Epithelial cell of esophagus (primary cell): ENCODE data around the gene UROC1.

Experiments
- DNase-seq: peaks from one replicate; pipeline ENCODE4 v3.0.0; 2010; ENCODE audit warnings: low read depth
- H3K4me3 ChIP-seq: 2 replicates; pipeline ENCODE4 v1.5.1; 2011; ENCODE audit warnings: mild to moderate bottlenecking, low read length, control low read depth
- TF ChIP-seq, protein P1 (sequence below): IDR thresholded peaks from 2 replicates; pipeline ENCODE4 v1.5.1; 2011; ENCODE audit warnings: low read depth, mild to moderate bottlenecking, low read length, control low read depth, inconsistent platforms; ENCODE audit not compliant: insufficient read depth; ENCODE audit errors: missing control alignments

The UROC1 gene

GRCh38 chr3:126525853-126526667, 8.5 kb upstream of the UROC1 start:
- H3K4me3 ChIP-seq = no peak overlapping the region
- TF ChIP-seq, protein P1, sequence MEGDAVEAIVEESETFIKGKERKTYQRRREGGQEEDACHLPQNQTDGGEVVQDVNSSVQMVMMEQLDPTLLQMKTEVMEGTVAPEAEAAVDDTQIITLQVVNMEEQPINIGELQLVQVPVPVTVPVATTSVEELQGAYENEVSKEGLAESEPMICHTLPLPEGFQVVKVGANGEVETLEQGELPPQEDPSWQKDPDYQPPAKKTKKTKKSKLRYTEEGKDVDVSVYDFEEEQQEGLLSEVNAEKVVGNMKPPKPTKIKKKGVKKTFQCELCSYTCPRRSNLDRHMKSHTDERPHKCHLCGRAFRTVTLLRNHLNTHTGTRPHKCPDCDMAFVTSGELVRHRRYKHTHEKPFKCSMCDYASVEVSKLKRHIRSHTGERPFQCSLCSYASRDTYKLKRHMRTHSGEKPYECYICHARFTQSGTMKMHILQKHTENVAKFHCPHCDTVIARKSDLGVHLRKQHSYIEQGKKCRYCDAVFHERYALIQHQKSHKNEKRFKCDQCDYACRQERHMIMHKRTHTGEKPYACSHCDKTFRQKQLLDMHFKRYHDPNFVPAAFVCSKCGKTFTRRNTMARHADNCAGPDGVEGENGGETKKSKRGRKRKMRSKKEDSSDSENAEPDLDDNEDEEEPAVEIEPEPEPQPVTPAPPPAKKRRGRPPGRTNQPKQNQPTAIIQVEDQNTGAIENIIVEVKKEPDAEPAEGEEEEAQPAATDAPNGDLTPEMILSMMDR = no peak
- DNase-seq = no peak

DNA sequence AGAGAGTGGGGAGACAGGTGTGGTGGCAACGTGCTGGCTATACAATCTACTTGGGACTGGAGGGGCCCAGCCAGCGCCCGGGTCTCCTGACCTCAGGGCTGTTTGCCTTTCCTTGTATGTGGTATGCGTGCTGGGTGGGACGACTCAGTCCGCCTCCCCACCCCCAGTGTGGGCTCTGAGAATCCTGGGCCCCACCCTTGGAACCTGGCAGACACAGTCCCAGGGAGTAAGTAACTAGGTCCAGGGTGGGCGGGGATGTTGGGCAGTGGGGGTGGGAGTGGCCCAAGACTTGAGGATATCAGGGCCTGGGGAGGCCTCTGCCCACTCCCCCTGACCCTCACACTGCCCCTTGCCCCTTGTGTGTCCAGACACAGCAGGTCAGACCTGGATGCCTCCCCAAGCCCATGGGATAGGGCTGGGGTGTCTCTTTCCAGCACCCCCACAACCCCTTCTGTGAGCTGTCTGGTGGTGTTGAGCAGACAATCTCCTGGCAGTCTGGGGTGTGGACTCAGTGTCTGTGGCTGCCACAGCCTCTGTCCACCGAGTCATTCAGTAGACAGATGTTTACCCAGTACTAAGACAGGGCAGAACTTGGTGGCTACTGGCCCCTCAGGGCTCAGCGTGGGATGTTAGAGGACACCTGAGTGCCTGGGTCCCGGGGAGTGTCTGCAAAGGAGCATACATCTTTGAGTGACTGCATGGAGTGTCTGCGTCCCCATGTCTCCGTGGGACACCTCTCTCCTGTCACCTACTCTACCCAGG, 7.7 kb upstream of the UROC1 start:
- TF ChIP-seq, protein P1 = no peak
- no peak overlapping the region for H3K4me3 ChIP-seq
- no peak for DNase-seq

DNA sequence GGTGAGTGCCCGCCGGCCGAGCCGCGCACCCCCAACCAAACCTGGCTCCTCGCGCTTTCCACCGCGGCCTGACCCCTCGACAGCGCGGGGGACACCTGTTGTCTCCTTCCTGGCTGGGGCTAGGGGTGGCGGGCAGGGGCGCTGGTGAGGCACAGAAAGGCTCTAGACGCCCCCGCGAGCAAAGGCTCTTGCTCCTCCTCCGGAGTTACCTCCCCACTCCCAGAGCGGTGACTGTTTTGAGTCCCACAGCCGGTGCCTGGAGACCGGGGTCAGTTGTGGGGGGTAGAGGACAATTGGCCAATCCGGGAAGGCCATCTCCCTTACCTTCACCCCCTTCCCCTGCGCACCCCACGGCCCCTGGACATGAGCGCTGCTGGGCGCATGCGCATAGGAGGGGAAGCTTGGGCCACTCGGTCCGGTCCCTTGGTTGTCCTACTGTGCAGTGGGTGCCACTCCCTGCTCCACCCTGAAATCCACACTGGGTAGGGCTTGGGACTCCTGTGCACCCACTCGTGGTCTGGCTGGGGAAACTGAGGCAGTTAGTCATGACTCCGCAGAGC, 6.9 kb upstream of the UROC1 start:
- H3K4me3 ChIP-seq = peak overlapping the region; percentile 22
- TF ChIP-seq, protein P1 = no peak
- DNase-seq = no peak

DNA sequence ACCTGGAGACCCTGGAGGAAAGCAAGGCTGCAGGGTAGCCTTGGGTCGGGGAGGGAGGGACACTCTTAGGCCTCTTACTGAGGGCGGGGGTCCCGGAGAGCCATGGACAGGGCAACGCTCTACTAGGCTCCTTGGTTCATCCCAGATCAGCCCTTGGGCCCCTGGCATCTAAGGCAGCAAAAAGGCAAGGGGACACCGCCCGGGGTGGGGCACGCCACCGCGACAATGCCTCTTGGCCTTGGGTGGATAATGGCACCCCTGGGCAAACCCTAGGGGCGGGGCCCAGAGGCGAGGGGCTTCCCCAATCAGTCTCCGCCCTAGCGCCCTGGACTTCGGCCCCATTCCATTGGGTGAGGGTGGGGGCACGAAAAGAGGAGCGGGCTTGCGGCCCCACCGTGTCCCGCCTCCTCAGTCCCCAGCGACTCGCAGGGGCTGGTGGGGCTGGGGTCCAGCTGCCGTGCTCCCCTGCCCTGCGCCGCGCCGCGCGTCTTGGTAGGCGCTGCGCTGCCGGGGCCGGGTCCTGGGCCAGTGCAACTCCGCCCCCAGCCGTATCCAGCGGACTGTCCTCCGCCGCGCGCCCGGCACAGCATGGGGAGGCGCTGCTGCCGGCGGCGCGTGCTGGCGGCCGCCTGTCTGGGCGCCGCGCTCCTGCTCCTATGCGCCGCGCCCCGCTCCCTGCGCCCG, 6.3 kb upstream of the UROC1 start, which contains the start of gene CHST13:
Gene CHST13 (plus strand): TSS at position 411 of the 684 bp plus-strand sequence. CDS start 178 bp downstream, at position 589.
- DNase-seq = peak; percentile 60
- H3K4me3 ChIP-seq = peak within 1 kb of the TSS; percentile 22
- TF ChIP-seq, protein P1 = no peak

DNA sequence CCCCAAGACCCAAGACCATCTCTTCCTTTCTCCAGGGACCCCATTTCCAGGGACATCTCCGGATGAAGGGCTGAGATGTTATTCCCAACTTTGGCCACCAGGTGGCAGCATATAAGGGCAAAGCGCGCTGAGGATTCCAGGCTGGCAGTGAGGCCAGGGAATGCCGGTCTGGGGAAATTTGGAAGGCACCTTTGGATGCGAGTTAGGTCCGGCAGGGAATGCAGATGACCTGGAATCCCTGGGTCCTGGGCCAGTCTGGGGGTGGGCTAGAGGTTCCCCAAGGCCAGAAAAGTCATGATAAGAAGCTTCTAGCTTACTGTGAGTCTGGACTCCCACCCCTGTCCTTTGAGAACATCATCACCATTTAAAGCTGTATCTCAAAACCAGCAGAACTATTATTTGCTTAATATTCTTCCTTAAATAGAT, 4.8 kb upstream of the UROC1 start:
- DNase-seq = peak; percentile 50
- TF ChIP-seq, protein P1 = peak; percentile 84
- H3K4me3 ChIP-seq = no peak overlapping the region

DNA sequence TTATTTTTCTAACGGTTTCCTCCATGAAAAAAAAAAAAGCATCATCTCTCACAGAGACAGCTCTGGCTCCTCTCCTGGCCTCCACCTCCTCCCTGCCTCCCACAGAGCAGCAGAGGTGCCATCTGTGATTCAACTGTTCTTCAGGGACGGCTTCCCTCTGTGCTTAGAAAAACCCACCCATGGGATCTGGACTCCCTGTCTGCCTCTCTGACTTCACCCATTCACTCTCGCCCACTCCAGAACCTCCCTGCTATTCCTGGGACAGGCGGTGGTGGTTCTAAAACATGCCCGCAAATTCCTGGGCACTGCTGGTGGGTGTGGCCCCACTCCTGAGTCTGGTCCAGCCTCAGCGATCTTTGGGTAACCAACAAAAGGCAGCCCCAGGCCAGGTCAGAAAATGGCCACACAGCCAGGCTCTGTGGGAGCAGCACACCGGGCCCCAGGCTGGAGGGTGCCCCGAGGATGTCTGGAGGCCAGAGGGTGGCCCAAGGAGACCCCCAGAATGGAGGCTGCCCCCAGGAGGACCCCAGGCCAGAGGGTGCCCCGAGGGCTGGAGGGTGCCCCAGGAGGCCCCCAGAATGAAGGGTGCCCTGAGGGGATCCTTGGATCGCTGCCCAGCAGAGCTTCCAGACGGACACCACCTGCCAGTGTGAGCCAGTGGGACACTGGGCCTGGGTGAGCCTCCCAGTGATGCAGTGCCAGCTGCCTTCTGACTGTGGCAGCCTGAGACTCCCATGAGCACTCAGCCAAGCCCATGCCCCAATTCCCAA, 3.7 kb upstream of the UROC1 start:
- H3K4me3 ChIP-seq = no peak overlapping the region

More for the DNA sequence above, 3.7 kb upstream of the UROC1 start:
- no peak for DNase-seq
- TF ChIP-seq, protein P1 = no peak
